ENCODE measurements around the gene ATP2A3. TPM values are rescaled to one million over a fixed set of nuclear protein-coding genes. Genes with fewer than 3 reads are reported as not detected.

Gene ATP2A3
- polyA plus RNA-seq, 1 donor from 2014 or later = not detected

DNA sequence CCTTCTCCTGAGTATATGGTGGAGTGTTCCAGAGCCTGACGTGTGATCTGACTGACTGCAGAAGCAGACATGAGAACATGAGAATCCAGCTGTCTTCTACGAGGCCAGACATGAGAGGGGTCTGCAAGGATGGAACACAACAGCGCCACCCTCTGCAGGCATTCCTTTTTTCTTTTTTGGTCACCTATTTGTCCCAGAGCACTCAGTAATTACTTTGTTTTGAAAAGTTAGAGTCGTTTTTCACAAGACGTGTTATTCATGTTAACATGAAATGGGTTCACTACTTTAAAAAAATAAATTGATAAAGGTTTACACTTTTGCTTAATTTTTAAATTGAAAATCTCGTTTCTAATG, 43.8 kb upstream of the ATP2A3 start:
- Histone ChIP-seq H3F3A (ENCODE audit: insufficient read depth, low read length, poor library complexity, severe bottlenecking) (no peaks in the 10 kb centered on the region), H2AFZ (ENCODE audit: low read depth, low read length) (no peak overlapping the region), H3K9me3 (ENCODE audit: low read length) (no peaks in the 10 kb centered on the region), H3K79me2 (replicated peaks; ENCODE audit: insufficient read depth, low read length) (no peaks in the 10 kb centered on the region), H3K4me2 (ENCODE audit: low read length) (no peak overlapping the region), H4K20me1 (ENCODE audit: insufficient read depth) (no peaks in the 10 kb centered on the region), H3K27me3 (ENCODE audit: insufficient read depth, low read depth, low read length) (no peaks in the 10 kb centered on the region), H3K36me3 (ENCODE audit: insufficient read depth, low read length) (no peaks in the 10 kb centered on the region), H3K9ac (ENCODE audit: low read length) (no peak overlapping the region), H3K27ac (ENCODE audit: low read length) (no peak overlapping the region), H3K9me2 (ENCODE audit: insufficient read depth, low read length) (no peaks in the 10 kb centered on the region), H3K4me3 (ENCODE audit: low read length) (no peak overlapping the region)
- TF ChIP-seq TAF1 (IDR thresholded peaks at IDR 0.05; ENCODE audit: low read depth) (no peak), MXI1 (conservative IDR thresholded peaks at IDR 0.05; ENCODE audit: poor library complexity, severe bottlenecking) (no peak), SMC3 (conservative IDR thresholded peaks at IDR 0.05; ENCODE audit: poor library complexity) (no peak), EP300 (conservative IDR thresholded peaks at IDR 0.05; ENCODE audit: poor library complexity, severe bottlenecking) (no peak), POLR2AphosphoS5 (IDR thresholded peaks at IDR 0.05) (no peak)
- TF ChIP-seq, protein P1, sequence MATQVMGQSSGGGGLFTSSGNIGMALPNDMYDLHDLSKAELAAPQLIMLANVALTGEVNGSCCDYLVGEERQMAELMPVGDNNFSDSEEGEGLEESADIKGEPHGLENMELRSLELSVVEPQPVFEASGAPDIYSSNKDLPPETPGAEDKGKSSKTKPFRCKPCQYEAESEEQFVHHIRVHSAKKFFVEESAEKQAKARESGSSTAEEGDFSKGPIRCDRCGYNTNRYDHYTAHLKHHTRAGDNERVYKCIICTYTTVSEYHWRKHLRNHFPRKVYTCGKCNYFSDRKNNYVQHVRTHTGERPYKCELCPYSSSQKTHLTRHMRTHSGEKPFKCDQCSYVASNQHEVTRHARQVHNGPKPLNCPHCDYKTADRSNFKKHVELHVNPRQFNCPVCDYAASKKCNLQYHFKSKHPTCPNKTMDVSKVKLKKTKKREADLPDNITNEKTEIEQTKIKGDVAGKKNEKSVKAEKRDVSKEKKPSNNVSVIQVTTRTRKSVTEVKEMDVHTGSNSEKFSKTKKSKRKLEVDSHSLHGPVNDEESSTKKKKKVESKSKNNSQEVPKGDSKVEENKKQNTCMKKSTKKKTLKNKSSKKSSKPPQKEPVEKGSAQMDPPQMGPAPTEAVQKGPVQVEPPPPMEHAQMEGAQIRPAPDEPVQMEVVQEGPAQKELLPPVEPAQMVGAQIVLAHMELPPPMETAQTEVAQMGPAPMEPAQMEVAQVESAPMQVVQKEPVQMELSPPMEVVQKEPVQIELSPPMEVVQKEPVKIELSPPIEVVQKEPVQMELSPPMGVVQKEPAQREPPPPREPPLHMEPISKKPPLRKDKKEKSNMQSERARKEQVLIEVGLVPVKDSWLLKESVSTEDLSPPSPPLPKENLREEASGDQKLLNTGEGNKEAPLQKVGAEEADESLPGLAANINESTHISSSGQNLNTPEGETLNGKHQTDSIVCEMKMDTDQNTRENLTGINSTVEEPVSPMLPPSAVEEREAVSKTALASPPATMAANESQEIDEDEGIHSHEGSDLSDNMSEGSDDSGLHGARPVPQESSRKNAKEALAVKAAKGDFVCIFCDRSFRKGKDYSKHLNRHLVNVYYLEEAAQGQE (IDR thresholded peaks at IDR 0.05; ENCODE audit: borderline replicate concordance) = no peak
- TF ChIP-seq, protein P2, sequence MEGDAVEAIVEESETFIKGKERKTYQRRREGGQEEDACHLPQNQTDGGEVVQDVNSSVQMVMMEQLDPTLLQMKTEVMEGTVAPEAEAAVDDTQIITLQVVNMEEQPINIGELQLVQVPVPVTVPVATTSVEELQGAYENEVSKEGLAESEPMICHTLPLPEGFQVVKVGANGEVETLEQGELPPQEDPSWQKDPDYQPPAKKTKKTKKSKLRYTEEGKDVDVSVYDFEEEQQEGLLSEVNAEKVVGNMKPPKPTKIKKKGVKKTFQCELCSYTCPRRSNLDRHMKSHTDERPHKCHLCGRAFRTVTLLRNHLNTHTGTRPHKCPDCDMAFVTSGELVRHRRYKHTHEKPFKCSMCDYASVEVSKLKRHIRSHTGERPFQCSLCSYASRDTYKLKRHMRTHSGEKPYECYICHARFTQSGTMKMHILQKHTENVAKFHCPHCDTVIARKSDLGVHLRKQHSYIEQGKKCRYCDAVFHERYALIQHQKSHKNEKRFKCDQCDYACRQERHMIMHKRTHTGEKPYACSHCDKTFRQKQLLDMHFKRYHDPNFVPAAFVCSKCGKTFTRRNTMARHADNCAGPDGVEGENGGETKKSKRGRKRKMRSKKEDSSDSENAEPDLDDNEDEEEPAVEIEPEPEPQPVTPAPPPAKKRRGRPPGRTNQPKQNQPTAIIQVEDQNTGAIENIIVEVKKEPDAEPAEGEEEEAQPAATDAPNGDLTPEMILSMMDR (IDR thresholded peaks at IDR 0.05; ENCODE audit: poor library complexity, severe bottlenecking) = no peak

GRCh38 chr17:4007346-4008081, 43.3 kb upstream of the ATP2A3 start:
- Histone ChIP-seq H3K36me3 (ENCODE audit: insufficient read depth, low read length) (no peaks in the 10 kb centered on the region), H3K9ac (ENCODE audit: low read length) (no peak overlapping the region), H3F3A (ENCODE audit: insufficient read depth, low read length, poor library complexity, severe bottlenecking) (no peaks in the 10 kb centered on the region), H3K4me3 (ENCODE audit: low read length) (no peak overlapping the region), H3K9me3 (ENCODE audit: low read length) (no peaks in the 10 kb centered on the region), H2AFZ (ENCODE audit: low read depth, low read length) (no peak overlapping the region), H3K27me3 (ENCODE audit: insufficient read depth, low read depth, low read length) (no peaks in the 10 kb centered on the region), H3K27ac (ENCODE audit: low read length) (no peak overlapping the region), H4K20me1 (ENCODE audit: insufficient read depth) (no peaks in the 10 kb centered on the region), H3K9me2 (ENCODE audit: insufficient read depth, low read length) (no peaks in the 10 kb centered on the region), H3K79me2 (replicated peaks; ENCODE audit: insufficient read depth, low read length) (no peaks in the 10 kb centered on the region), H3K4me2 (ENCODE audit: low read length) (no peak overlapping the region)
- TF ChIP-seq MXI1 (conservative IDR thresholded peaks at IDR 0.05; ENCODE audit: poor library complexity, severe bottlenecking) (no peak), RAD21 (conservative IDR thresholded peaks at IDR 0.05) (no peak), EZH2 (IDR thresholded peaks at IDR 0.05; ENCODE audit: borderline replicate concordance, insufficient read depth, low read length, poor library complexity, severe bottlenecking) (no peak), POLR2AphosphoS5 (IDR thresholded peaks at IDR 0.05) (no peak), EP300 (conservative IDR thresholded peaks at IDR 0.05; ENCODE audit: poor library complexity, severe bottlenecking) (no peak), TAF1 (IDR thresholded peaks at IDR 0.05; ENCODE audit: low read depth) (no peak), SMC3 (conservative IDR thresholded peaks at IDR 0.05; ENCODE audit: poor library complexity) (no peak)
- TF ChIP-seq, protein P2 (IDR thresholded peaks at IDR 0.05; ENCODE audit: poor library complexity, severe bottlenecking) = no peak
- TF ChIP-seq, protein P1 (IDR thresholded peaks at IDR 0.05; ENCODE audit: borderline replicate concordance) = no peak

All from neural cell (in vitro differentiated cells).